SU-DHL-6 (cell line): ENCODE results near the gene TAT.

Experiments used
- CTCF ChIP-seq: fragments of 200-600 bp; sonication (generic); IDR thresholded peaks from one replicate; pipeline ENCODE4 v1.5.1; 2017; ENCODE audit warnings: antibody characterized with exemption, mild to moderate bottlenecking, low read length, moderate library complexity; ENCODE audit not compliant: insufficient read depth, poor library complexity, severe bottlenecking
- EZH2phosphoT487 ChIP-seq: fragments of 200-600 bp; sonication (generic), shearing (Covaris generic); conservative IDR thresholded peaks from 2 replicates; pipeline ENCODE4 v1.6.1; 2018; ENCODE audit warnings: mild to moderate bottlenecking, antibody characterized with exemption, low read length, moderate library complexity, mixed read lengths

- TF ChIP-seq CTCF = peak; percentile 32
- TF ChIP-seq EZH2phosphoT487 = no peak
Measured at GRCh38 chr16:71537643-71538042, 39.2 kb downstream of the TAT start.
